ENCODE results near the gene NNMT.

Gene NNMT

DNA sequence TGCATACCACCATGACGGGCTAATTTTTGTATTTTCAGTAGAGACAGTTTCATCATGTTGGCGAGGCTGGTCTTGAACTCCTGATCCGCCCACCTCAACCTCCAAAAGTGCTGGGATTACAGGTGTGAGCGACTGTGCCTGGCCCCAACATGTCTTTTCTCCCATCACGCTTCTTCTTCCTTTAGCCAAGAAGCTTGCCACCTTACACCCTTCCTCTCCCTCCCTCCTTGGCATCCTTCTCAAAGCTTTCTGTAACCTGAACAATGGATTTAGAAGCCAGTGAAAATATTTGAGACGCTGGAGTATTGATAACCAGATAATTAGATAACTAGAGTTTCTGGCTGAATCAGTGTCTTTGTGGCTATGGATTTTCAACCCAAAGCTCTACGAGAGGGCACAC is 11.3 kb upstream of the NNMT start:
- no peak for DNase-seq (ENCODE audit: low read depth)

DNA sequence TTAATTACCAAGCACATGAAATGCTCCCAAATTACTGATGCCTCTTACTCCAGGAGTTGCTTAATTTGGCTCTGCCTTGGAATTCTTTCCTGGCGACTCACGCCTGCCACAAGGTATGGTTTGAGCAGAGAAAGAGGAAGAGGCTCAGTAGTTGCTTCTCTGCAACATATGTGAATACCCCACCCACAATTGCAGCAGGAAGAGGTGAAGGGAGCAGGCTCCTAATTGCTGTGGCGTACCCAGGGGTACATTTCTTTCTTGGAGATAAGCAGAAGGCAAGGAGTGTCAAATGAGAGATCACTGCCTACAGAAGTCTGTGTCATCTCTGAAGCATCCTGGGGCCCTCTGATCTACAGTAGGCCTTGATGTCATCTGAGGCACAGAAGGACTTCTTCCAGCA is 10.6 kb upstream of the NNMT start:
- DNase-seq (ENCODE audit: low read depth): no peak

DNA sequence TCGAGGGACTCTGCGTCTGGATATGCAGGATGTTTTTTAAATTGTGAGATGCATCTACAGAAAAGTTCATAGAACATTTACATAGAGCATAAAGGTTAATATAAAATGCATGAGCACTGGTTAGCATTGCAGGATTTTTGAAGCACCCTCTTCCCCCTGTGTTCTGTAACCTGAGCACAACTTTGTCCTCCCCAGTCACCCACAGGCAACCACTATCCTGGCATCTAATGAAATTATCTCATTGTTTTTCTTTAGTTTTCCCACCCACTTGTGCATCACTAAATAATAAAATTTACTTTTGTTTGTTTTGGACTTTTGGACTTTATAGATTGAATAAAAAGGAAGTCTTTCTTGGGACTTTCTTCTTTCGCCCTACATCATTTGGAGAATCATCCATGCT is 10.0 kb upstream of the NNMT start:
- DNase-seq (ENCODE audit: low read depth): no peak

DNA sequence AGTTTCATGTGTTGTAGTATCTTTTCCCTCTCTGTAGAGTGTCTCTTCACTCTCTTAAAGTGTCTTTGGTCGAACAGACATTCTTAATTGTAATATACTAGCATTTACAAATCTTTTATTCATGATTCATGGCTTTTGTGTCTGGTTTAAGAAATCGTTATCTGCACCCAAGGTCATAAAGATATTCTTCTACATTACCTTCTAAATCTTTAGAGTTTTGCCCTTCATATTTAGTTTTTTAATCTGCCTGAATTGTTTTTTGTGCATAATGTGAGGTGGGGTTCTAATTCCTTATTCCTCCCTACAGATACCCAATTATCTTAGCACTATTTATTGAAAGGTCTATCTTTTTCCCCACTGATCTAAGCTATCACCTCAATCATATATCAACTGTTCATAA is 9.0 kb upstream of the NNMT start:
- DNase-seq (ENCODE audit: low read depth): no peak

DNA sequence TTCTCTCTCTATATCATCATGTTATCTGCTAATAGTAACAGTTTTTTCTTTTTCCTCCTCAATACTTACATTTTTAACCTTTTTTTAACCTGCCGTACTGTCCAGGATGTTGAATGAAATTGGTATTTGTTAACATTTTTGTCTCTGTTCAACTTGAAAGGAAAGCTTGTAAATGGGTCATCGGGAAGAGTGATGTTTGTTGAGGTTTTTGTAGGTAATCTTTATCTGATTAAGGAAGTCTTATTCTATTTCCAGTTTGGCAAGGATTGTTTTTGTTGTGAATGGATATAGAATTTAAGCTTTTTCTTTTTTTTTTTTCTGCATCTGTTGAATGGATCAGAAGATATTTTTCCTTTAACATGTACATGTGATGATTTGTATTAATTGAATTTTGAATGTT is 8.1 kb upstream of the NNMT start:
- no peak for DNase-seq (ENCODE audit: low read depth)

DNA sequence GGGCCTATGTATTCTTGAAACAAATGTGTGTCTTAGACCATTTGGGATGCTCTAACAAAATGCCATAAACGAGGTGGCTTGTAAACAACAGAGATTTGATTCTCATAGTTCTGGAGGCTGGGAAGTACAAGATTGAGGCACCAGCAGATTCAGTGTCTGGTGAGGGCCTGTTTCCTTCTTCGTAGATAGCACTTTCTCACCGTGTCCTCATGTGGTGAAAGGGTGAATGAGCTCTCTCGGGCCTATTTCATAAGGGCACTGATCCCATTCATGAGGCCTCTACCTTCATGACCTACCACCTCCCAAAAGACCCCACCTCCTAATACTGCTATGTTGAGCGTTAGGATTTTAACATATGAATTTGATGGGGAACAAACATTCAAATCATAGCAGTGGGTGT is 6.4 kb upstream of the NNMT start:
- DNase-seq (ENCODE audit: low read depth): no peak

DNA sequence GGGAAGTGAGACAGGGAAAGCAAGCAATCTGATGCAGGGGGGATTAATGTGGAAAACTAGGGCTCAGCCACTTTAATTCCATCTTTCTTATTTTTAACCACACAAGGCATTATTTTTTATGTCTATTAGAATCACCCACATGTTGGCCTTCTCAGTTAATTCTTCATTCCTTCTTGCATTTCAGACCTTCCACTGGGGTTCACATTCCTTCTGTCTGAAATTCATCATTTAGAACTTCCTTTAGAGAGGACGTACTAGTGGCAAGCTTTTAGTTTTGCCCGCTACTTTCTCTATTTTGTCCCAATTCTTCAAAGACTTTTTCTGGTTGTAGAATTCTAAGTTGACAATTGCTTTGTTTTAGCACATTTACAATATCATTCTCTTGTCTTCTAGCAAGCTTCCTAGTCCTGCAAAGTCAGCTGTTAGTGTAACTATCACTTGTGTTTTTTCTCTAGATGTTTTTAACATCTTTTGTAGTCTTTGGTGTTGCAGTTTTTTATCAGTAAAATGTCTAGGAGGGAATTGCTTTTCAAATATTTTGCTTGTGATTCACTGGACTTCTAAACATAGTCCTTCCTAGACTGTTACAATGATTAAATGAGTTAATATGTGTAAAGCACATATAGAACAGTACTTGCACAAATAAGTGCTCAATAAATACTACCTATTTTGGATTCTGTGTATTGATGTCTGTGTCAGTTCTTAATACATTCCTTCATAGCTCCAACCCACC is 5.5 kb upstream of the NNMT start:
- no peak for DNase-seq (ENCODE audit: low read depth)

DNA sequence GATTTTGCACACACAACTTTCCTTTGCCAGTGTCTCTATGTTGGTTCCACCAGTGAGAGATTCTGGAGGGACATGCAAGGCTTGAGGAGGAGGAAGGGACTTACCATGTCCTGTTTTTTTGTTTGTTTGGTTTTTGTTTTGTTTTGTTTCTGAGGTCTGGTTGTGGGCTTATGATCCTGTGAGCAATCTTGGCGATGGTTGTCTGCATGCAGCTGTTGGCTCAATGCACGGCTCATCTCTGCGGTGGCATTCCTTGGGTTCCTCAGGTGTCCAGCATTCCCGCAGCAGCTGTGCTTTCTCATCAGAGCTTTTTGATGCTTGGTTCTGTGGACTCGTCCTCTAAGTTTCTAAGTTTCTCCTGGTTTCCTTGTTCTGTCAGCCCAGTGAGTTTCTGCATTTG is 4.8 kb upstream of the NNMT start:
- DNase-seq (ENCODE audit: low read depth): no peak

DNA sequence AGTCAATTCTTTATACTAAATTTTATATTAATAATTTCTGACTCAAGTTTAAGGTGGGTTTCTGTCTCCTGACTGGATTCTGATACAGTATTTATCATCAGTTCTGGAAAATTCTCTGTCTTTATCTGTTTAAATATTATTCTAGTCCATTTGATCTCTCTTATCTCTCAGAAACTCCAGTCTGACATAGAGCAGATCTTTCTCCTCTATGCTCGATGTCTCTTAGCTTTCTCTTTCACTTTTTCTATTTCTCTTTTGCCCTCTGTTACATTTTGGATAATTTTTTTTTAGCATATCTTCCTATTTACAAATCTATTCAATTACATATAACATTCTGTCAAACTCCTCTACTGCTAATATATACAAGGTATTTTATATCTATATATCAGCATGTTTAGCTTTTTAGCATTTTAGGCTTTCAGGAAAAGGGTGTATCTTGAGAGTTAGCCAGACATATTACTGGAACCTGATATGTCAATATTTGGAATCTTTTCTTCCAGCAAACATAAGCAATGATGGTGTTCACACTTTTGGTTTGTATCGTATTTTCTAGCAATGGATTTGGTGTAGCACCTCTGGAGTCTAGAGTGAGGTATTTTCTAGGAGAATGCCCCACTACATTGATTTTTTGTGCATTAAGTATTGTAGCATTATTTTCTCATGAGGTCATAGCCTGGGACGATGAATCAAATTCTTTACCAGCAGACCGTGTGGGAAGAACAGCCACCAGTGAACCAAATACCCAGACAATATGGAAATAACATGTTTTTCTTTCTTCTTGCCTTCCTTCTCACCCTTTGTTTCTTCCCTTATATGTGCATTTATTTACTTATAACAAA is 4.1 kb upstream of the NNMT start:
- DNase-seq (ENCODE audit: low read depth): no peak

DNA sequence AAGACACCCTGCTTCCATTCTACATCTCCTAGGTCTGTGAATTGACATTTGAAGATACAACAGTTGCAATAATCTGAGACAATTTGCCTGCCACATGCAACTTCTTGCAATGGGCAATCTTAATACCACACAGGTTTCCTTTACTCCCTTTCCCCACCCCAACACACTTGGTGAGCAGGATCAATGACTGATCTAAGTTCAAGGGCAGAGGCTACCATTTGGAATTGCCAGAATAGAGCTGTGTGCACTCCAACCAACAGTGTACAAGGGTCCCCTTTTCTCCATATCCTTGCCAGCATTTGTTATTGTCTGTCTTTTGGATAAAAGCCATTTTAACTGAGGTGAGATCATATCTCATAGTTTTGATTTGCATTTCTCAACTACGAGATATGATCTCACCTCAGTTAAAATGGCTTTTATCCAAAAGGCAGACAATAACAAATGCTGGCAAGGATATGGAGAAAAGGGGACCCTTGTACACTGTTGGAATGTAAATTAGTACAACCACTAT is 2.9 kb upstream of the NNMT start:
- no peak for DNase-seq (ENCODE audit: low read depth)

DNA sequence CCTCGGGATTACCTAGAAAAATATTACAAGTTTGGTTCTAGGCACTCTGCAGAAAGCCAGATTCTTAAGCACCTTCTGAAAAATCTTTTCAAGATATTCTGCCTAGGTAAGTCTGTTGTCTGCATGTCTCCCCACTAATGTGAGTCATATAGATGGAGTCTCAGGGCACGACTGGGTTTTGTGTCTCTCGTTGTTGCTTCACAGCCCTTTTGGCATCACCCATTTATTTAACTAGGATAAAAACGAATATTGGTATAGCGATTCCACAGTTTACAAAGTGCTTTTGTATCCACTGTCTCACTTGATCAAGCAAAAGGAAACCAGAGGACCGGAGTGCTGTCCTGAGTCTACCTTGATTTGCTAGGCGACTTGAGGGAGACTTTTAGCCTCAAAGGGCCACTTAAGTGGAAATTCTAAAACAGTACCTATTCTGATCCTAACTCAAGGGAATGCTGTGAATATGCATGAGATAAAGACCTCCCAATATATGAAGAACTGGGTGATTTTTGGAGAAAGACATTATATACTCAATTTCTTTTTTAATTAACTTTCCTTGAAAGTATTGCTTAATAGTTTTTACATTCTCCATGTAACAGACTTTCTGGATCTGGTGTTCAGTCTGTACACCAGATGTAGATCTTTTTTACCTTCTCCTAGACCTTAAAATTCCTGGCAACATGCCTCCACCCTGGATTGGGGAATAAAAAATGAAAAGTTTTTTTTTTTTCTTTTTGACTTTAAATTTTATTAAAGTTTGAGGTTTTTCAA is 590 bp downstream of the NNMT start:
- DNase-seq (ENCODE audit: low read depth): no peak

DNA sequence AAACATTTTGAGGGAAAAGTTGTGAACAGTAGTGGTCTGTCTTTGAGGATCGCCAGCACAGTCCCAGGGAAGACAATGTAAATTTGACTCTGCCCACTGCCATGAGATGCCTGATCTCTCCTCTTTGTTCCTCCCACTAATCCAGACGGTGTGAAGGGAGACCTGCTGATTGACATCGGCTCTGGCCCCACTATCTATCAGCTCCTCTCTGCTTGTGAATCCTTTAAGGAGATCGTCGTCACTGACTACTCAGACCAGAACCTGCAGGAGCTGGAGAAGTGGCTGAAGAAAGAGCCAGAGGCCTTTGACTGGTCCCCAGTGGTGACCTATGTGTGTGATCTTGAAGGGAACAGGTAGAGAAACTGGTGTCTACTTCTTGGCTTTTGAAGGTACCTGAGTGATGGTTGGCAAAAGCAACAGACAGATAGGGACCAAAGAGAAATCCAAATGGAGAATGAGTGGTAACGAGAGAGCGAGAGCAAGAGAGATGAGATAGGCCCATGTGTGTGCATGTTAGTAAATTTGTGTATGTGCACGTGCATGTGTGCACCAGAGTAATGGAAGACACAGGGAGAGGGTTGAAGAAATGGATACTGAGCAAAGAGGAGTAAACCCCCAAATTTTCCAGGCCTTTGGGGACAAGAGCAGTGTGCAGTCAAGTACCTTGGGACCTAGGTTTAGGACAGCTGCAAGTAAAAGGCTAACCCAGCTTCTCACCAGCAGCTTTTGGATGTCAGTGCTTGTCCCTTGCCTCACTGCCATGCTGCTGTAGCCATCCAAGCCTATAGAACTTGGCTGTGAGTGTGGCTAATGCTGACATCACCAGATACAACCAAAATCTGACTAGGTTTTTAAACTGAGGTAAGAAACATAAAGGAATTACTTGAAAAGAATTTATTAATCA is 1.9 kb downstream of the NNMT start:
- no peak for DNase-seq (ENCODE audit: low read depth)

DNA sequence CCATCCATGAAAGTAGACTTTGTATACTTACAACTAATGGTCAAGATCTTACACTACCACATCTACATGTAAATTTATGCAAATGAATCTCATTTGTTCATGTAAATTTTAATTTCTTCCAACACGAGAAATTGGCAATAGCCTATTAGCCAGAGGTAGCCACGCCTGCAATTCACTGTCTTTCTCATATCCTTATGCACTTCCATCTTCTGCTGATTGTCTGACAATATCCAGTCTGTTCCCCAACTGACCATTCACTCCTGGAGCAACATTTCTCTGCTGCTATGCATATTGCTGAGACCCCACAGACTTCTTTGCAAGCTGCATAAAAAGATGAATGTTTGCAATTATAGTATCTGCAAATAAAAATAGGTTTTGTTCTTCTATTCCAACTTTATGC is 2.5 kb downstream of the NNMT start:
- no peak for DNase-seq (ENCODE audit: low read depth)

DNA sequence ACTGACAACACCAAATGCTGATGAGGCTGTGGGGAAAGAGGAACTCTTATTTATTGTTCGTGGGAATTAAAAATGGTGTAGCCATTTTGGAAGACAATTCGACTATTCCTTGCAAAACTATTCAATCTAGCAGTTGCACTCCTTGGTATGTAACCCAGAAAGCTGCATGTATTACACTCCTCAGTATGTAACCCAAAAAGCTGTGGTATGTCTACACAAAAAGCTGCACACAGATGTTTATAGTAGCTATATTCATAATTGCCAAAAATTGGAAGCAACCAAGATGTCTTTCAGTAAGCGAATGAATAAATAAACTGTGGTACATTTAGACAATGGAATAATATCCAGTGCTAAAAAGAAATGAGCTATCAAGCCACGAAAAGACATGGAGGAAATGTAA is 4.9 kb downstream of the NNMT start:
- no peak for DNase-seq (ENCODE audit: low read depth)

DNA sequence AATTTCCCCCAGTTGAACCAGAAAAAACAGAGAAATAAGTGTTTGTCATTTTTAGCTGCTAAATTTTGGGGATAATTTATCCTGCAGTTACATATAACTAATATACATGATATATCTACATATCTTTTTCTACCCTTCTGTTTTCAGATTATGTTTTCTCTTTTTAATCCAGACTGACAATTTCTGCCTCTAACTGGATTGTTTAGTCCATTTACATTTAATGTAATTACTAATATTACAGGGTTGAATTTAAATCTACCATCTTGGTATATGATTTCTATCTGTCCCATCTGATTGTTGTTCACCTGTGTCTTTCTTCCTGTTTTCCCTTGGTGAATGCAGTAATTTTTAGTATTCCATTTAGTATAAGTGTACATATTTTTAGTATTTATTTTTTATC is 5.7 kb downstream of the NNMT start:
- DNase-seq (ENCODE audit: low read depth): no peak

DNA sequence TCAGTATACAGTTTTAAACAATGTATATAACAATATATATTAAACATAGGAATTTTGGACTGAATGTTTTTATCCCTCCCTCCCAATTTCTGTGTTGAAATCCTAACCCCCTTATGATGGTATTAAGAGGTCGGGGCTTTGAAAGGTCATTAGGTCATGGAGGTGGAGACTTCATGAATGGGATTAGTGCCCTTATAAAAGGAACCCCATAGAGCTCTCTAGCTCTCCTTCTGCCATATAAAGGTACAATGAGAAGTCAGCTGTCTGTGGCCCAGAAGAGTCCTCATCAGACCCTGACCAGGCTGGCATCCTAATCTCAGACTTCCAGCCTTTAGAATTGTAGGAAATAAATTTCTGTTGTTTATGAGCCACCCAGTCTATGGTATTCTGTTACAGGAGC is 6.5 kb downstream of the NNMT start:
- DNase-seq (ENCODE audit: low read depth): no peak

DNA sequence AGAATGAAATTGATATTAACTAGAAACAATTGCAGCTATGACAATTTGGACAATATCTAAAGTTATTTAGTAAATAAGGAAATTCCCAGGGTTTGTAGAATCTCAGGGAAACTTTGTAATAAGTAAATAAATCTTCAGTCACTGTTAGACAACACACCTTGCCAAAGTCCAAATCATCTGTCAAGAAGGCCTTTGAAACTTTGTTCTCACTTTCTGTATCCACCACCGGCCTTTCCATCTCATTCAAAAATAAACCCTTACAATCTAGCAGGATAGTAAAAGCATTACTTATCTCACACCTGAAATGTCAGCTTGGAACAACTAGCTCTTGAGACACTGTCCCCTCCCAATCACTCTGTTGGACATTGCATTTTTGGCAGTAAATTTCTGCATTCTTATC is 7.9 kb downstream of the NNMT start:
- DNase-seq (ENCODE audit: low read depth): no peak

DNA sequence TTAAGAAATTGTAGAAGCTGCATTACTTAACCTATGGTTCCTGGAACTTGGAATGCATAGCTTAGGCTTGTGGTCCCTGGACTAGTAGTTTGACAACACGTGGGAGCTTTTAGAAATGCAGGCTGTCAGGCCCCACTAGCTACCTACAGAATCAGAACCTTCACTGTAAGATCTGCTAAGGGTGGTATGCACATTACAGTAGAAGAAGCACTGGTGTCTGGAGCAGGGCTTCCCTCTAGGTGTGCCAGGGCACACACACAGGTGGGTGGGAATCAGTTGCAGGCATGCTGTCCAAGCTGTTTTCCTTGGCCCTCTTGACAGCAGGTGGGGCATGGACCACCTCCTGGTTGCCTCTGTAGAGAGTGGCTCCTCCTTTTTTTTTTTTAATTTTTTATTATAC is 8.8 kb downstream of the NNMT start:
- no peak for DNase-seq (ENCODE audit: low read depth)

DNA sequence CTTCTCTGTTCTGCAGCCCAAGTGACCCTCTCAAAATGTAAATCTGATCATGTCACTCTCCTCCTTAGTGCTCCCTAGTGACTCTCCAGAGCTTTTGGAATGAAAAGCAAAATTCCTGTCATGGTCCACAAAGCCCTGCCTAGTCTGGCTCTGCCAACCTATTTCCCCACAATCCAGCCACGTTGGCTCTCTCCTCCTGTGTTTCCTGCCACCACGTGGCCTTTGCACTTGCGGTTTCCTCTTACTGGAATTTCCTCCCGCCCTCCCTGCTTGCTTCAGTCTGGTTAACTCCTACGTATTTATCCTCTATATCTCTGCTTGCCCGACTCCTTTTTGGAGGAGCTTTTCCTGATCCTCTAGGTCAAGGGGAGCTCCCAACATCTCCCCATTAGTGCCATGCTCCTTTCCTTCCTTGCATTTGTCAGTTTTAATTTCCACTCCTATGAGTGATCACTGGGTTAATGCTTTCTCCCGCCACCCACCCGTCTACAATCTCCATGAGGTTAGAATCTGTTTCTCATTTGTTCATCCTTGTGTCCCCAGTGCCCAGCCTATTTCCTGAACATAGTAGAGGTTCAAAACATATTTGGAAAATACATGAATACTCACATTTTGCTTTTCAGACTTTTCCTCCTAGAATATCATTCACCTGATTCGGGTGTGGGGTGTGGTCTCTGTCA is 11.5 kb downstream of the NNMT start:
- DNase-seq (ENCODE audit: low read depth): no peak

DNA sequence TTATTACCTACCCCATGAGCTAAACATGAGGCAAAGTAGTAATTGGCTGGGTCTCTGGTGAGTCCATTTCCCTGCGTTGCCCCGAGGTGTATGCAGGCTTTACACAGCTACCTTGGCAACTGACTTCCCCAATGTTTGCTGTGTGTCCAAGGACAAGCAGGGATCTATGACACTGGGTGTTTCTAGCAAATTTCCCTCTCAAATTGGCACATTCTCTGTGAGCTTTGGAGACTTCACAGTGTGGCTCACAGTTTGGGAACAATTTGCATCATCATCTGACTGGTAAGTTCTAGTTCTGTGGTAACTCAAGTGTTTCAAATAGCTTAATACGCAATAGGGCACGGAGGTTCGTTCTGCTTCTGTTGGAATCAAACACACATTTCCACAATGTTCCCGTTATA is 12.5 kb downstream of the NNMT start:
- DNase-seq (ENCODE audit: low read depth): no peak

DNA sequence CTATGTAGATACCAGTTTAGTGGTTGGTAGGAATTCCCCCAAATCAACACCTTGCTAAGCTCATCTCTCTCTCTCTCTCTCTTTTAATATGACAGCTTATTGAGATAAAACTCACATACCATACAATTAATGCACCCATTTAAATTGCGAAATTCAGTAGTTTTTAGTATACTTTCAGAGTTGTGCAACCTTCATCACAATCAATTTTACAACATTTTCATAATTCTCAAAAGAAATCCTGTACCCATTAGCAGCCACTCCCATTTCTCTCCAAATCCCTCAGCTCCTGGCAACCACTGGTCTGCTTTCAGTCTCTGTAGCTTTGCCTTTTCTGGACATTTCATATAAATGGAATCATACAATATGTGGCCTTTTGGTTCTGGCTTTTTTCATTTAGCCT is 13.3 kb downstream of the NNMT start:
- DNase-seq (ENCODE audit: low read depth): no peak

Data from activated T-cell treated with anti-CD3 and anti-CD28 coated beads for 24 hours (primary cell).